IMR-90 (cell line): ENCODE results near the gene CPNE1. TPM values are rescaled to one million over a fixed set of nuclear protein-coding genes. Genes with fewer than 3 reads are reported as not detected.
A peak's percentile ranks its signal among the peaks of the same experiment; 100 is the strongest.

Experiments used
- ATAC-seq: fragments of 200-7000 bp; cut with Tn5 transposase; 2 replicates; pipeline ENCODE4 v1.9.1; 2020; ENCODE audit warnings: low read depth, mild to moderate bottlenecking, moderate library complexity
- BruUV-seq: library from RNA; stranded (reverse); fragments of 400-500 nt; replicated peaks from 2 replicates; lab custom pipeline; 2021; lab: Mats Ljungman, UMichigan
- CTCF ChIA-PET: fragments of 300-600 bp; formaldehyde crosslinking; extraction: SDS; loops from one replicate; lab custom pipeline; 2021; ENCODE audit warnings: antibody characterized with exemption; lab: Yijun Ruan, JAX
- POLR2A ChIA-PET: fragments of 300-600 bp; sonication (Branson Sonifier 250); formaldehyde crosslinking; loops from one replicate; lab custom pipeline; 2022; ENCODE audit warnings: antibody characterized with exemption; ENCODE audit not compliant: unreplicated experiment; lab: Charles Lee
- DNase-seq: peaks from one replicate; pipeline ENCODE4 v3.0.0; 2013
- H2AFZ ChIP-seq: replicated peaks from 2 replicates; pipeline ENCODE3; 2013; ENCODE audit warnings: low read length, mild to moderate bottlenecking; ENCODE audit not compliant: poor library complexity
- H2AK5ac ChIP-seq: 2 replicates; pipeline ENCODE4 v1.6.1; 2013; ENCODE audit warnings: low read depth, low read length, inconsistent platforms
- H2AK9ac ChIP-seq: replicated peaks from 2 replicates; pipeline ENCODE3; 2013; ENCODE audit warnings: mild to moderate bottlenecking, low read depth, low read length, moderate library complexity; ENCODE audit not compliant: poor library complexity
- H2BK120ac ChIP-seq: 2 replicates; pipeline ENCODE4 v1.6.1; 2013; ENCODE audit warnings: low read depth, low read length, inconsistent platforms
- H2BK15ac ChIP-seq: 3 replicates; pipeline ENCODE4 v1.6.1; 2013; ENCODE audit warnings: low read depth, low read length, inconsistent platforms
- H2BK20ac ChIP-seq: 2 replicates; pipeline ENCODE4 v1.6.1; 2013; ENCODE audit warnings: low read depth, mild to moderate bottlenecking, inconsistent platforms, low read length, moderate library complexity
- H2BK5ac ChIP-seq: 2 replicates; pipeline ENCODE4 v1.6.1; 2013; ENCODE audit warnings: mild to moderate bottlenecking, low read depth, low read length, inconsistent platforms; ENCODE audit not compliant: poor library complexity, severe bottlenecking
- H3K14ac ChIP-seq: replicated peaks from 2 replicates; pipeline ENCODE4 v1.6.1; 2013; ENCODE audit warnings: low read depth, low read length, inconsistent platforms
- H3K18ac ChIP-seq: 2 replicates; pipeline ENCODE4 v1.6.1; 2013; ENCODE audit warnings: low read depth, low read length, control low read depth
- H3K23ac ChIP-seq: 2 replicates; pipeline ENCODE4 v1.6.1; 2013; ENCODE audit warnings: low read depth, low read length, inconsistent platforms
- H3K27ac ChIP-seq: 2 replicates; pipeline ENCODE4 v1.5.1; 2013; ENCODE audit warnings: mild to moderate bottlenecking, control low read depth, low read length; ENCODE audit not compliant: insufficient read depth
- H3K27me3 ChIP-seq: 2 replicates; pipeline ENCODE4 v1.6.1; 2013; ENCODE audit warnings: low read length; ENCODE audit not compliant: control insufficient read depth, insufficient read depth
- H3K36me3 ChIP-seq: 2 replicates; pipeline ENCODE4 v1.6.1; 2013; ENCODE audit warnings: low read length, mixed read lengths; ENCODE audit not compliant: control insufficient read depth, insufficient read depth
- H3K4ac ChIP-seq: 2 replicates; pipeline ENCODE4 v1.6.1; 2013; ENCODE audit warnings: low read depth, low read length, inconsistent platforms
- H3K4me1 ChIP-seq: 2 replicates; pipeline ENCODE4 v1.6.1; 2013; ENCODE audit warnings: low read length, mixed read lengths; ENCODE audit not compliant: control insufficient read depth, insufficient read depth
- H3K4me2 ChIP-seq: 2 replicates; pipeline ENCODE4 v1.6.1; 2013; ENCODE audit warnings: low read depth, mild to moderate bottlenecking, control low read depth, low read length, moderate library complexity
- H3K4me3 ChIP-seq: 2 replicates; pipeline ENCODE4 v1.5.1; 2013; ENCODE audit warnings: low read depth, mild to moderate bottlenecking, control low read depth, low read length, moderate library complexity; ENCODE audit not compliant: insufficient read depth
- H3K56ac ChIP-seq: 2 replicates; pipeline ENCODE4 v1.6.1; 2013; ENCODE audit warnings: low read length, inconsistent platforms; ENCODE audit not compliant: insufficient read depth; ENCODE audit errors: extremely low read depth
- H3K79me1 ChIP-seq, 2 experiments: 2 replicates each; pipeline ENCODE4 v1.6.1; 2013; ENCODE audit warnings: low read length in 2 of 2, inconsistent platforms in 1 of 2, low read depth in 1 of 2
- H3K9ac ChIP-seq: 2 replicates; pipeline ENCODE4 v1.6.1; 2013; ENCODE audit warnings: low read depth, low read length, control low read depth
- H3K9me1 ChIP-seq: 2 replicates; pipeline ENCODE4 v1.6.1; 2013; ENCODE audit warnings: low read length, inconsistent platforms; ENCODE audit not compliant: insufficient read depth
- H3K9me3 ChIP-seq: 2 replicates; pipeline ENCODE4 v1.6.1; 2013; ENCODE audit warnings: low read length; ENCODE audit not compliant: control insufficient read depth, insufficient read depth
- H4K20me1 ChIP-seq: 2 replicates; pipeline ENCODE4 v1.6.1; 2013; ENCODE audit warnings: low read length, inconsistent platforms; ENCODE audit not compliant: insufficient read depth
- H4K5ac ChIP-seq: 2 replicates; pipeline ENCODE4 v1.6.1; 2013; ENCODE audit warnings: mild to moderate bottlenecking, low read depth, low read length, control low read depth
- H4K8ac ChIP-seq, 2 experiments: 2 replicates each; pipeline ENCODE4 v1.6.1; 2013; ENCODE audit warnings: low read depth in 2 of 2, low read length in 2 of 2, control low read depth in 1 of 2, inconsistent platforms in 1 of 2
- H4K91ac ChIP-seq: 2 replicates; pipeline ENCODE4 v1.6.1; 2013; ENCODE audit warnings: low read depth, low read length, inconsistent platforms; ENCODE audit not compliant: insufficient read depth
- CEBPB ChIP-seq: IDR thresholded peaks from 2 replicates; pipeline ENCODE4 v1.6.1; 2012; ENCODE audit warnings: low read depth, low read length, improper control_type of control experiment
- CHD1 ChIP-seq: IDR thresholded peaks from 2 replicates; pipeline ENCODE4 v1.6.1; 2012; ENCODE audit warnings: low read depth, low read length, improper control_type of control experiment
- ELK1 ChIP-seq: fragments of 150-350 bp; IDR thresholded peaks from 2 replicates; pipeline ENCODE4 v1.6.1; 2016; ENCODE audit warnings: low read depth, mild to moderate bottlenecking, low read length, moderate library complexity, borderline replicate concordance
- FOS ChIP-seq: fragments of 150-350 bp; IDR thresholded peaks from 2 replicates; pipeline ENCODE4 v1.6.1; 2016; ENCODE audit warnings: low read depth, low read length
- MAFK ChIP-seq: IDR thresholded peaks from 2 replicates; pipeline ENCODE4 v1.6.1; 2012; ENCODE audit warnings: low read depth, low read length, improper control_type of control experiment
- MAZ ChIP-seq: IDR thresholded peaks from 2 replicates; pipeline ENCODE4 v1.6.1; 2012; ENCODE audit warnings: low read depth, mild to moderate bottlenecking, low read length, improper control_type of control experiment, moderate library complexity, borderline replicate concordance
- MXI1 ChIP-seq: IDR thresholded peaks from 2 replicates; pipeline ENCODE4 v1.6.1; 2012; ENCODE audit warnings: low read depth, mild to moderate bottlenecking, low read length, moderate library complexity, borderline replicate concordance
- USF2 ChIP-seq: fragments of 150-350 bp; IDR thresholded peaks from 2 replicates; pipeline ENCODE4 v1.6.1; 2017; ENCODE audit warnings: mild to moderate bottlenecking, antibody characterized with exemption, low read length, low read depth
- WGBS, 2 experiments: methylation state at CpG; one replicate each; pipeline versions ENCODE4 v1.1.5 to v1.1.7; 2013; ENCODE audit warnings: missing lambda C conversion rate in 2 of 2; ENCODE audit not compliant: insufficient read length in 1 of 2; ENCODE audit errors: extremely low coverage in 2 of 2; 5-methylcytosine and 5-hydroxymethylcytosine counted together
- dilution Hi-C: fragments of 300-500 bp; cut with HindIII; formaldehyde crosslinking; loops from one replicate; pipeline ENCODE4 v1.14.3; 2018; ENCODE audit warnings: low sequenced_read_pairs; ENCODE audit not compliant: unreplicated experiment
- in situ Hi-C: fragments of 300-500 bp; cut with MboI; formaldehyde crosslinking; loops from 3 replicates; pipeline ENCODE4 v1.14.3; 2019; ENCODE audit warnings: low sequenced_read_pairs, inconsistent platforms, mixed read lengths
- intact Hi-C: fragments of 100-400 bp; cut with micrococcal nuclease; formaldehyde crosslinking; loops from 2 replicates; pipeline ENCODE4 v1.10.0; 2022
- polyA plus RNA-seq, 3 experiments: library from polyadenylated mRNA; depleted of rRNA; stranded (reverse); fragments of >200 nt; gene quantifications; 2 replicates each; pipeline ENCODE4 v1.2.3, GENCODE V29; 2012; ENCODE audit warnings: low replicate concordance in 1 of 3
- total RNA-seq: library from RNA; depleted of rRNA; stranded (reverse); fragments of >200 nt; gene quantifications from 2 replicates; pipeline ENCODE4 v1.2.3, GENCODE V29; 2012

The CPNE1 gene
- total and polyA plus RNA-seq, 2 of the 4 experiments (the other 2 are of a cell fraction) = 163 to 165 TPM

- H3K23ac ChIP-seq = no peak overlapping the region
- no peak overlapping the region for H3K27ac ChIP-seq
- no peak overlapping the region for H3K14ac ChIP-seq
- no peak overlapping the region for H3K4me3 ChIP-seq
- no peak overlapping the region for H3K4me2 ChIP-seq
- H4K5ac ChIP-seq = no peak overlapping the region
- ChIA-PET CTCF (no interaction called here), POLR2A (no interaction called here)
- no peak overlapping the region for H3K9ac ChIP-seq
- no peak overlapping the region for H2AK5ac ChIP-seq
- H2AK9ac ChIP-seq = no peak overlapping the region
- no peak overlapping the region for H4K8ac ChIP-seq
- H3K79me1 ChIP-seq = no peaks in the 10 kb centered on the region
- H3K18ac ChIP-seq = no peak overlapping the region
- no peak overlapping the region for H2AFZ ChIP-seq
- no peaks in the 10 kb centered on the region for H3K9me1 ChIP-seq
- 100% methylated on average over 1 of the region's 1 CpG for WGBS, 2 experiments
- no peak overlapping the region for H2BK5ac ChIP-seq
- H3K4ac ChIP-seq = no peak overlapping the region
- H3K4me1 ChIP-seq = no peaks in the 10 kb centered on the region
- no peak overlapping the region for H2BK20ac ChIP-seq
- ATAC-seq (0 out of 2 replicates have a peak, but pooled peaks have one; percentile 17), DNase-seq (no peak)
- no peak overlapping the region for H3K56ac ChIP-seq
- in situ Hi-C loops = no loop called here
- H3K9me3 ChIP-seq = no peaks in the 10 kb centered on the region
- H2BK15ac ChIP-seq = no peak overlapping the region
- intact Hi-C loops = no loop called here
- no peaks in the 10 kb centered on the region for H4K20me1 ChIP-seq
- H3K36me3 ChIP-seq = peaks cover 15% of the 10 kb centered on the region
- H2BK120ac ChIP-seq = no peak overlapping the region
- BruUV-seq = no TSS peak
- H3K27me3 ChIP-seq = no peaks in the 10 kb centered on the region
- dilution Hi-C loops = no loop called here
- TF ChIP-seq MAZ (no peak), CHD1 (no peak), MXI1 (no peak), CEBPB (no peak), FOS (no peak), MAFK (no peak), ELK1 (no peak), USF2 (no peak)
- H4K91ac ChIP-seq = no peak overlapping the region
These were observed 17.3 kb upstream of the CPNE1 start for GRCh38 chr20:35681960-35682359.
